ENCODE data around the gene SNRK.

Gene SNRK, protein sequence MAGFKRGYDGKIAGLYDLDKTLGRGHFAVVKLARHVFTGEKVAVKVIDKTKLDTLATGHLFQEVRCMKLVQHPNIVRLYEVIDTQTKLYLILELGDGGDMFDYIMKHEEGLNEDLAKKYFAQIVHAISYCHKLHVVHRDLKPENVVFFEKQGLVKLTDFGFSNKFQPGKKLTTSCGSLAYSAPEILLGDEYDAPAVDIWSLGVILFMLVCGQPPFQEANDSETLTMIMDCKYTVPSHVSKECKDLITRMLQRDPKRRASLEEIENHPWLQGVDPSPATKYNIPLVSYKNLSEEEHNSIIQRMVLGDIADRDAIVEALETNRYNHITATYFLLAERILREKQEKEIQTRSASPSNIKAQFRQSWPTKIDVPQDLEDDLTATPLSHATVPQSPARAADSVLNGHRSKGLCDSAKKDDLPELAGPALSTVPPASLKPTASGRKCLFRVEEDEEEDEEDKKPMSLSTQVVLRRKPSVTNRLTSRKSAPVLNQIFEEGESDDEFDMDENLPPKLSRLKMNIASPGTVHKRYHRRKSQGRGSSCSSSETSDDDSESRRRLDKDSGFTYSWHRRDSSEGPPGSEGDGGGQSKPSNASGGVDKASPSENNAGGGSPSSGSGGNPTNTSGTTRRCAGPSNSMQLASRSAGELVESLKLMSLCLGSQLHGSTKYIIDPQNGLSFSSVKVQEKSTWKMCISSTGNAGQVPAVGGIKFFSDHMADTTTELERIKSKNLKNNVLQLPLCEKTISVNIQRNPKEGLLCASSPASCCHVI

DNA sequence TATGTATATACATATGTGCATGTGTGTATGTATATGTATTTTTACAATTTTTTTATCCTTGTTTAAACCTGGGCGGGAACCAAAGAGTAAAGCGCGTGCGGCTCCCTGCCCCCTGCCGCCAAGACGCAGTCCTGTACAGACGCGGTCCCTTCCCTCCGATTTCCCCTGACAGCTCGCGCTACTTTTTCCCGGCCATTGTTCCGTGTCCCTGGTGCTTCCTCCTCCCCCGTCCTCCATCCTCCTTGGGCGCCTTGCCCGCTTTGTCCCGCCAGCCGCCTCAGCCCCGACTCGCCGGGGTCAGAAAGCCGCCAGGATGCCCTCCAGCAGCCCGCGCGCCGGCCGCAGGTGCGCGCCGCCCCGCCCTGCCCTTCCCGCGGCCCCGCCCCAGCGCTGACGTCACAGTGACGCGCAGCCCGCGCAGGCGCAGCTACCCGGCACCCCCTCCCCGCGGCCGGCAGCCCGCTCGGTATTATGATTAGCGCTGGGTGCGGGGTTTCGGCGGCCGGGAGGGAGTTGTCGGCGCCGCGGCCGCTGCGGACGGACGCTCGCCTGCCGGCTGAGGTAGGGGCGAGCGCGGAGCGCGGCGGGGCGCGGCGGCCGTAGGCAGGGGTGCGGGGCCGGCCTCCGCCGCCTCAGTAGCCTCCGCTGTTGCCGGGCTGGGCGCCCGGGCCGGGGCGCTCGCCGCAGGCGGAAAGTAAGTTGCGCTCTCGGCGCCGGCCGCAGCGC lies at the start of gene SNRK:
TSS of gene SNRK (plus strand) at position 426 of the 726 bp plus-strand sequence. CDS start 16,664 bp downstream, outside the sequence.
- DNase-seq (ENCODE audit: low read depth): peak; percentile 89

GRCh38 chr3:43238801-43239200 lies 47.5 kb upstream of the SNRK start:
- no peak for DNase-seq (ENCODE audit: low read depth)

GRCh38 chr3:43239755-43240154 lies 46.6 kb upstream of the SNRK start:
- no peak for DNase-seq (ENCODE audit: low read depth)

DNA sequence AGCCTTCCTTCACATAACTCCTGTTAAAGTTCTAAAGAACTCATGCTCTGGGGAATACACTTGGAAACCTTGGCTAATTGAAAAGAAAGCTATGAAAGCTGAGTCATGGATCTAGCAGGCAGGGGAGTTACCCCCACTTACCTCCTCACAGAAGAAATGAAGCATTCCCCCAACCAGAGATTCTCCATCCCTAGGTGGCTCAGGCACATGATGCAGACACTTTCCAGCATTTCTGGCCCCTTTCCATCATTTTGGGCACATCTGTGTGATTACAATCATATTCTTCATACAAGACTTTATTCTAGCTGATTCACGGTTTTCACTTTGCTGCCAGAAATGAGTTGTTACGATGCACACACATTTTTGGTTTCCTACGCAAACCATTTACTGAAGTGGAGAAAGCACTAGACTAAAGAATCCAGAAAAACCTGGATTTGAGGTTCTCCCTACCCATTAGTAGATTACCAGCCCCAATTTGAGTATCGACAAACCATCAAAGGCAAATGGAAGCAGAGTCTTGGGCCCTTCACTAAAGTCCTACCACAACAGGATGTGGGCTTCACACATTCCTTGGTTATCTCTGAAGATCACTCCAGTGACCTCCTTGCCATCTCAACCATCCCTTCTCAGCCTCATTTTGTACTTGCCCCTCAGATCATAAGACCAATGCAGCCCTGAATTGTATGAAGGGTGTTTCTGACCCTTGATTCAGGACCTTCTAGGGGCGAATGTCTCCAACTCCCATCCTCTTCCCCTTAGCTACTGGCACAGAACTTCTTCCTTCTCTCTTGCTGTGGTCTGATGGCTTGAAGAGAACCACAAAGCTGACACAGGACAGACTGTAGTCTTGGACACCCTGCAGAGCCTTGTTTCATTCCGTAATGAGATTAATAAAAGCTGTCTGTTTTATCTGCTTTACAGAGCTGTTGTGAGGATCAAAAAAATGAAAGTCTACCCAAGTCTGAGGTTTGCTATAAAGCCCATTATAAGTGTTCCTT lies 42.5 kb upstream of the SNRK start:
- no peak for DNase-seq (ENCODE audit: low read depth)

DNA sequence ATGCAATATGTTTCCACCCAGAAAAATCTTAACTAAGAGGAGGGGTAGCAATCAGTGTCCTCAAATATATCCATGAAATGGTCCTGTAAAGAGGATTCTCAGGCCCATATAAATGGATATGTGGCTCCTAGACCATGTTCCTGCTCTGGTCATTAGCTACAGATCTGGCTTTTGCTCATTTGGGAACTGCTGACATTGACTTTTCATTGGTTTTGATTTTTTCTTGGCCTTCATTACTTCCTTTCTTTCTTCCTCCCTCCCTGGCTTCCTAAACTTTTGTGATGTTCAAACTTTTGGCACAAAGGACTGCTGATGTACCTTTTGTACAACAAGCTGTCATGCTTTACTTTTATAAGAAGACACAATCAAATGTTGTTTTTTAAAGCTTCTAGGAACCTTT lies 41.6 kb upstream of the SNRK start:
- no peak for DNase-seq (ENCODE audit: low read depth)

DNA sequence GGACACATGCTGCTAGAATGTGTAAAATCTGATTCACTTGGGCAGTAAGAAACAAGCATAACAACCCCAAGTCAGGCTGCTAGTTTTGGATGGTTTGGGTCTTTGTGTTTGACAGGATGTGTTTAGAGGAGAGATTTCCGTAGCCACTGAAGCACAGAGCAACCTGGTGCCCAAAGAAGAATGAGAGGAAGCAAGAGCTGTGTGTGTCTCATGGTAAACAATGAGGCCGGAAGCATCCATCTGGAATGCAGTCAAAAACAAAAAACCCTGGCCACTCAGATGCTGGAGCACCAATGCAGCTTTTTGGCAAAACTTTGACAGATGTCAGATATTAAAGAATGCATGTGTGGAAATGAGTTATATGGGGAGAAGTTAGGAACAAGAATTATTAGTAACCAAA lies 39.4 kb upstream of the SNRK start:
- no peak for DNase-seq (ENCODE audit: low read depth)

- DNase-seq (ENCODE audit: low read depth): no peak
These were observed 38.7 kb upstream of the SNRK start for GRCh38 chr3:43247561-43248184.

GRCh38 chr3:43248185-43248583 lies 38.2 kb upstream of the SNRK start:
- DNase-seq (ENCODE audit: low read depth): no peak

- DNase-seq (ENCODE audit: low read depth): no peak
These were observed 37.4 kb upstream of the SNRK start for GRCh38 chr3:43248973-43249372.

DNA sequence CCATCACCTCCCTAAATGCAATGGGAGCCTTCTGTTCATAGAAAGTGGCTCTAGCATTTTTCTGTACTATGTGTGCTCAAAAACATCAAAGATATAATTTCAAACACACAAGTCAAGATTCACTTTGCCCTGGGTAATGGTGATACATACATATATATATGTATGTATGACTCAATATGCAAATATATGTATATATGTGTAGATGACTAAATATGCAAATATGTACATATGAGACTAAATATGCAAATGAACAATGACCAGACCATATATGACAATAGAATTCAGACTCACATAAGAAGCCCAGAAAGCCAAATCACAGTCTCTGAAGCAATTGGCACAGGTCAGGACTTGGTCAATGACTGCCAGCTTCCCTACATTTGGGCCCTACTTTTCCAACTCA lies 36.9 kb upstream of the SNRK start:
- DNase-seq (ENCODE audit: low read depth): no peak

DNA sequence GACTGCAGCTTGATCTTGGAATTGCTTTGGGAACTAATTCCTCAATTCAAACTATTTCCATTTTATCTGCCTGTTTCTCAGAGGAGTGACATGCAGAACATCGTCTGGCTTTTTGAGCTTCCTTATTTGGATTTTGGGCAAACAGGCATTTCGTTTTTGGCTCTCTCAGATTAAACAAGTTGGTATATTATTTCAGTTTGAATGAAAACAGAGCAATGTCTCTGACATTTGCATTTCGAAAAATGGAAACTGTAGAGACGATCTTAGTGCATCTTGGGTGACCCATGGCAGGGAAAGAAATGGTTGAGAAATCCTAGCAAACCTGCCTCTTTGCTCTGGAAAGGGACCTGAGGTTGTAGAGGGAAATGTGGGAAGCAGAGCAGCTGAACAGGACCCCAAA lies 33.0 kb upstream of the SNRK start:
- DNase-seq (ENCODE audit: low read depth): no peak

GRCh38 chr3:43254125-43254524 lies 32.2 kb upstream of the SNRK start:
- DNase-seq (ENCODE audit: low read depth): no peak

DNA sequence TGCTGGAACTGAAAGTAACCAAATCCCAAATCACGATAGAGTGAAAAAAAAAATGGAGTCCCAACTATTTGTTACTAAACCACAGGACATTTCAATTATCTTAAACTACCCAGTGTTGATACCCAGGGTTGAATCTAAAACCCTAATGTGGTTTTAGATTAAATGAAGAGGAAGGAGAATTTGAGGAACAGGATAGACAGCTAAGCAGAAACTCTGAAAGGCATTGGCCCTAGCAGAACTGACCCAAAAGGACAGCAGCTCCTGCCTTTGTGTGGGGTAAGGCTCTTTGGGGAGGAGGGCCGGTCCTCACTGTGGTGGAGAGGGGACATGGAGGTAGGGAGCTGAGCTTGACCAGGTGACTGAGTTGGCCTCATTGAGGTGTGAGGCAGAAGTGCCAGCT lies 30.7 kb upstream of the SNRK start:
- DNase-seq (ENCODE audit: low read depth): no peak

GRCh38 chr3:43256714-43257461 lies 29.5 kb upstream of the SNRK start:
- DNase-seq (ENCODE audit: low read depth): no peak

DNA sequence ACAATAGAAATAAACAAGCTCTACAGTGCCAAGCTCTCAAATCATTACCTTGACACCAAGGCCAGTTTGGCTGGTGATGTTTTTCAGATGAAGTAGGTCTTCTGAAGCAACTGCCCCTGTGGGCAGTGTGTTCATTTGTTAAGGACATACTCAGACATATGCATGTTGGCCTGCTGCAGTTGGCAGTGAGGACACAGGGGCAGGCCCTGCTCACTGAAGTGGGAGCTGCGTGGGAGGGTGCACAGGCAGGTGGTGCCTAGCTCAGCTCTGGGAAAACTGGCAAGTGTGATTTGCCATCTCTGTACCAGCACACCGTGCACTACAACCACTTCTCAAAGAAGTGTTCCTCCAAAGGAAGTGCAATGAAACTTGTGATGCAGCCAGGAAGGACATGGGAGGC lies 28.5 kb upstream of the SNRK start:
- no peak for DNase-seq (ENCODE audit: low read depth)

GRCh38 chr3:43259626-43260025 lies 26.7 kb upstream of the SNRK start:
- no peak for DNase-seq (ENCODE audit: low read depth)

DNA sequence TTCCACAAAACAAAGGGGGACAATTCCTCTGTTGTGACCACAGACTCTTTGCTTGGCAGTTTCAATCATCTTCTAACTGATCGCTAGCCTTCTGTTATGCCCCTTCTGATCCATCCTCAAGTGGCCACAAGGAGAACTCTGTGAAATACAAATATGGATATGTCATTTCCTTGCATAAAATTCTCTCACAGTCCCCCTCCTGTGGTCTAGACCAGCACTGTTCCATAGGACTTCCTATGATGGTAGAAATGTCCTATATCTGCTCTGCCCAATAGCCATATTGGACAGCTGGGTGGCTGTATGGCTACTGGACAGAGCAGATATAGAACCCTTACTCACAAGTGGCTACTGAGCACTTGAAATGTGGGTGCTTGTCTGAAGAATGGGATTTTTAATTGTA lies 25.9 kb upstream of the SNRK start:
- no peak for DNase-seq (ENCODE audit: low read depth)

GRCh38 chr3:43262194-43262593 lies 24.1 kb upstream of the SNRK start:
- no peak for DNase-seq (ENCODE audit: low read depth)

DNA sequence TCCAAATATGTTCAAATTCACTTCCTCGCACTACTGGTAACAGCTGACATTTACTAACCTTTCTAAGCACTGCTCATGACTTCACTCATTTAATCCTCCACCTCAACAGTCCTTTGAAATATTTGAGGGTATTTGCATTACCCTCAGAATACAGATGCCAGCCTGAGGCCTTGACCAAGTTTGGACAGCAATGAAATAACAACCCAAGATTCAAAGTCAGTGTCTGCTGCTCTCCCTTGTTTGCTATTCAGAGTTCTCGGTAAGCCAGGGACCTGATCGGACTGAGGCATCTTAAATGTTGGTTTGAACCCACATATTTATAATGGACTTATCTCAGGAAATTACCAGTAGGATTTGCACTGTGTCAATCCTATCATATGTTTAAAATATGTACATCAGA lies 19.9 kb upstream of the SNRK start:
- no peak for DNase-seq (ENCODE audit: low read depth)

GRCh38 chr3:43266995-43267394 lies 19.3 kb upstream of the SNRK start:
- DNase-seq (ENCODE audit: low read depth): no peak

Data from activated T-cell treated with anti-CD3 and anti-CD28 coated beads for 24 hours (primary cell).